ENCODE measurements around the gene RAB26. TPM values are rescaled to one million over a fixed set of nuclear protein-coding genes. Genes with fewer than 3 reads are reported as not detected.

Gene RAB26
- total and polyA plus RNA-seq, 2 donors (not counting 1 experiment from before 2014, with no cell fraction given), result 0.43 to 2.0 TPM

DNA sequence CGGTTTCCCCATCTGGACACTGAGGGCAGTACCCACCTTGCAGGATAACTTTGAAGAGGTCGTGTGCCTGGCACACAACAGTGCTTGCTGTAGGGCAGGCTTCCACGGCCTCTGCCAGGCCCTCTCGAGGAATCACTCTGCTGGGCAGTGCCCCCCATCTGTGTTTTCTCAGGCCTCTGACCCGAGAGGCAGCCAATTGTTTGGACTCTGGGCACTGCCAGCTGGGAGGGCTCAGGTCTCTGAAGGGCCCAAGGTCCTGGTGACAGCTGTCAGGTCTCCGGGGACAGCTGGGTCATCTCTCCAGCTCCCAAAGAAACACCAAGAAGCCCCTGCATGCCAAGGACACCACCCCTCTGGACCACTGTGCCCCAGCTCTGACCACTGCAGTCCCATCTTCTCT lies 1.0 kb upstream of the RAB26 start:
- Histone ChIP-seq H3K27me3 (ENCODE audit: control insufficient read depth, insufficient read depth, low read length) (no peaks in the 10 kb centered on the region), H3K4me2 (ENCODE audit: extremely low read depth, insufficient read depth, low read length) (no peak overlapping the region), H4K20me1 (ENCODE audit: control insufficient read depth, extremely low read depth, insufficient read depth, low read length) (no peaks in the 10 kb centered on the region), H3K27ac (ENCODE audit: insufficient read depth, low read length) (no peak overlapping the region), H3K36me3 (ENCODE audit: control insufficient read depth, insufficient read depth, low read length) (peaks cover 11% of the 10 kb centered on the region), H3K79me2 (ENCODE audit: control insufficient read depth, insufficient read depth, low read length) (peaks cover 18% of the 10 kb centered on the region), H3K9me3 (ENCODE audit: control insufficient read depth, insufficient read depth, low read depth, low read length) (no peaks in the 10 kb centered on the region), H3K4me1 (ENCODE audit: control insufficient read depth, extremely low read depth, insufficient read depth, low read length) (peaks cover 32% of the 10 kb centered on the region), H2AFZ (ENCODE audit: low read length) (no peak overlapping the region), H3K4me3 (replicated peaks in 1 of 4; ENCODE audit: control extremely low read depth in 1 of 4, insufficient read depth in 1 of 4, low read depth in 3 of 4, low read length in 4 of 4) (no peak overlapping the region), H3K9ac (ENCODE audit: insufficient read depth, low read length) (no peak overlapping the region)
- no peak for DNase-seq (ENCODE audit: low read depth in 2 of 2)
- TF ChIP-seq EZH2 (IDR thresholded peaks at IDR 0.05; ENCODE audit: low read length, missing control alignments), result no peak
- TF ChIP-seq, protein P1, sequence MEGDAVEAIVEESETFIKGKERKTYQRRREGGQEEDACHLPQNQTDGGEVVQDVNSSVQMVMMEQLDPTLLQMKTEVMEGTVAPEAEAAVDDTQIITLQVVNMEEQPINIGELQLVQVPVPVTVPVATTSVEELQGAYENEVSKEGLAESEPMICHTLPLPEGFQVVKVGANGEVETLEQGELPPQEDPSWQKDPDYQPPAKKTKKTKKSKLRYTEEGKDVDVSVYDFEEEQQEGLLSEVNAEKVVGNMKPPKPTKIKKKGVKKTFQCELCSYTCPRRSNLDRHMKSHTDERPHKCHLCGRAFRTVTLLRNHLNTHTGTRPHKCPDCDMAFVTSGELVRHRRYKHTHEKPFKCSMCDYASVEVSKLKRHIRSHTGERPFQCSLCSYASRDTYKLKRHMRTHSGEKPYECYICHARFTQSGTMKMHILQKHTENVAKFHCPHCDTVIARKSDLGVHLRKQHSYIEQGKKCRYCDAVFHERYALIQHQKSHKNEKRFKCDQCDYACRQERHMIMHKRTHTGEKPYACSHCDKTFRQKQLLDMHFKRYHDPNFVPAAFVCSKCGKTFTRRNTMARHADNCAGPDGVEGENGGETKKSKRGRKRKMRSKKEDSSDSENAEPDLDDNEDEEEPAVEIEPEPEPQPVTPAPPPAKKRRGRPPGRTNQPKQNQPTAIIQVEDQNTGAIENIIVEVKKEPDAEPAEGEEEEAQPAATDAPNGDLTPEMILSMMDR (conservative IDR thresholded peaks at IDR 0.05 in 1 of 2, IDR thresholded peaks at IDR 0.05 in 1 of 2; ENCODE audit: low read depth in 1 of 2, low read length in 2 of 2), result no peak

DNA sequence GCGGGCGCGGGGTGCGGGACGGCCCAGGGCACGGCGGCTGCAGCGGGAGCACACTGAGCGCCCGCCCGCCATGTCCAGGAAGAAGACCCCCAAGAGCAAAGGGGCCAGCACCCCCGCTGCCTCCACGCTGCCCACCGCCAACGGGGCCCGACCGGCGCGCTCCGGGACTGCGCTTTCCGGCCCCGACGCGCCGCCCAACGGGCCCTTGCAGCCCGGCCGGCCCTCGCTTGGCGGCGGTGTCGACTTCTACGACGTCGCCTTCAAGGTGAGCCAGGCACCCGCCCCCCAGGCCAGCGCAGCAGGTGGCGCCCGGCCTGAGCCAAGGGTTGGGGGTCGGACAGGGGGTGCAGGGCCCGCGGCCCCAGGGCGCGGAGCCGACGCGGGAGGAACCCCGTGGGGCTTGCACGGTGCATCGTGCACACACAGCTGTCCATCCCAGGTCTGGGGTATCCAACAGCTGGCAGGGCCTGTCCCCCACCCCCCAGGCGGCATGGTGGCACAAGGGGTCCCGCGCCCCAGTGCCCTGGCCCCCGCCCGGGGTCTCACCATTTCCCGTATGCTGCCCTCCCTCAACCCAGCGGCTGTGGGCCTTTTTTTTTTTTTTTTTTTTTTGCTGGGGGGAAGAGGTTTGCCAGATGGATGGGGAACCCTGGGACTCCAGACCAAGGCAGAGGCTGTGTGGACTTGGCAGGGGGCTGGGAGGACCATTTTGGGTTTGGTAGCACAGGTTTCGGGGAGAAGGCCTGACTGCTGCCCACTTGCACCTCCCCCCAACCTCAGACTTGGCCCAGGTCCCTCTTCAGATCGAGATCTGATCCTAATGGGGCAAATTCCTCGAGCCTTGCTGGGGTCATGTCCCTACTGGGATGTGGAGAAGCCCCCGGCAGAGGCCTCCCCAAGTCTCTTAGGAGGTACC lies 547 bp downstream of the RAB26 start:
- peaks cover 34% of the 10 kb centered on the region for H3K79me2 ChIP-seq (ENCODE audit: control insufficient read depth, insufficient read depth, low read length)
- peak in 1 of 2 donors; percentile 23 for DNase-seq (ENCODE audit: low read depth in 2 of 2)
- H3K4me2 ChIP-seq (ENCODE audit: extremely low read depth, insufficient read depth, low read length), result peak overlapping the region; percentile 78
- no peak for TF ChIP-seq EZH2 (IDR thresholded peaks at IDR 0.05; ENCODE audit: low read length, missing control alignments)
- TF ChIP-seq, protein P1 (conservative IDR thresholded peaks at IDR 0.05 in 1 of 2, IDR thresholded peaks at IDR 0.05 in 1 of 2; ENCODE audit: low read depth in 1 of 2, low read length in 2 of 2), result no peak
- no peak overlapping the region for H3K27ac ChIP-seq (ENCODE audit: insufficient read depth, low read length)
- no peak overlapping the region for H2AFZ ChIP-seq (ENCODE audit: low read length)
- H3K4me1 ChIP-seq (ENCODE audit: control insufficient read depth, extremely low read depth, insufficient read depth, low read length), result peaks cover 37% of the 10 kb centered on the region
- peaks cover 23% of the 10 kb centered on the region for H3K36me3 ChIP-seq (ENCODE audit: control insufficient read depth, insufficient read depth, low read length)
- no peak overlapping the region for H3K9ac ChIP-seq (ENCODE audit: insufficient read depth, low read length)
- H3K27me3 ChIP-seq (ENCODE audit: control insufficient read depth, insufficient read depth, low read length), result no peaks in the 10 kb centered on the region
- no peaks in the 10 kb centered on the region for H3K9me3 ChIP-seq (ENCODE audit: control insufficient read depth, insufficient read depth, low read depth, low read length)
- peak overlapping the region; percentile 10 to 53 (median 28) for H3K4me3 ChIP-seq (replicated peaks in 1 of 4; ENCODE audit: control extremely low read depth in 1 of 4, insufficient read depth in 1 of 4, low read depth in 3 of 4, low read length in 4 of 4)
- peaks cover 8% of the 10 kb centered on the region for H4K20me1 ChIP-seq (ENCODE audit: control insufficient read depth, extremely low read depth, insufficient read depth, low read length)

DNA sequence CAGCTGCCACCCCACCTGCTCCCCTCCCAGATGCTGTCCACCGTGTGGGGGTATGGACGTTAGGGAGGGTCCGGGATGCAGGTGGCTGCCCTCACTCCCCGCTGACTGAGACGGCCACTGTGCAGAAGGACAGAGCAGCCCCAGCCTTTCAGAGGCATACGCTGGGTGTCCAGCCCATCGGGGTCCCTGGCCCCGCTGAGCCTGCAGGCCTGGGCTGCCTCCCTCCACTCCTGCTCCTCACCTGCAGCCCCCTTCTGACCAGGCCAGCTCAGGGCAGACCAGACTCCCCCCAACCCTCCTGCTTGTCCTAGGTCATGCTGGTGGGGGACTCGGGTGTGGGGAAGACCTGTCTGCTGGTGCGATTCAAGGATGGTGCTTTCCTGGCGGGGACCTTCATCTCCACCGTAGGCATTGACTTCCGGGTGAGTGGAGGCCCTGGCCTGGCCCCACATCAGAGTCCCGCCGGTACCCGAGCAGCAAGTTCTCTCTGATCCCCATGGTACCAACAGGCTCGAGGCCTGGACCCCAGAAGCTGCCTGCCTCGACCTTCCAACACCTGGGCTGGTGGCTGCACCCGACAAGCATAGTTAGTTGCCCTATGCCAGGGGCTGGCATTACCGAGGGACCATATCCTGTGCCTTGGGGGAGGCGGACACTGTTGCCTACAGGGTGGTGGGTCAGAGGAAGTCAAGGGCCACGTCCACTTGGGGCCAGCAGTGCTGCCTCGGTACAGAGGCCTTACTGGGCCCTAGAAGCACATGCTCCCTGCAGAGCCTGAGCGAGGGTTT lies 1.4 kb downstream of the RAB26 start:
- H3K27ac ChIP-seq (ENCODE audit: insufficient read depth, low read length), result no peak overlapping the region
- H3K36me3 ChIP-seq (ENCODE audit: control insufficient read depth, insufficient read depth, low read length), result peaks cover 23% of the 10 kb centered on the region
- H3K27me3 ChIP-seq (ENCODE audit: control insufficient read depth, insufficient read depth, low read length), result no peaks in the 10 kb centered on the region
- H3K9ac ChIP-seq (ENCODE audit: insufficient read depth, low read length), result peak overlapping the region; percentile 23
- TF ChIP-seq, protein P1 (conservative IDR thresholded peaks at IDR 0.05 in 1 of 2, IDR thresholded peaks at IDR 0.05 in 1 of 2; ENCODE audit: low read depth in 1 of 2, low read length in 2 of 2), result no peak
- no peak for TF ChIP-seq EZH2 (IDR thresholded peaks at IDR 0.05; ENCODE audit: low read length, missing control alignments)
- H3K4me2 ChIP-seq (ENCODE audit: extremely low read depth, insufficient read depth, low read length), result peak overlapping the region; percentile 78
- H3K79me2 ChIP-seq (ENCODE audit: control insufficient read depth, insufficient read depth, low read length), result peaks cover 43% of the 10 kb centered on the region
- H3K9me3 ChIP-seq (ENCODE audit: control insufficient read depth, insufficient read depth, low read depth, low read length), result no peaks in the 10 kb centered on the region
- H4K20me1 ChIP-seq (ENCODE audit: control insufficient read depth, extremely low read depth, insufficient read depth, low read length), result peaks cover 10% of the 10 kb centered on the region
- peak in 1 of 2 donors; percentile 27 for DNase-seq (ENCODE audit: low read depth in 2 of 2)
- peaks cover 37% of the 10 kb centered on the region for H3K4me1 ChIP-seq (ENCODE audit: control insufficient read depth, extremely low read depth, insufficient read depth, low read length)
- H2AFZ ChIP-seq (ENCODE audit: low read length), result no peak overlapping the region
- H3K4me3 ChIP-seq (replicated peaks in 1 of 4; ENCODE audit: control extremely low read depth in 1 of 4, insufficient read depth in 1 of 4, low read depth in 3 of 4, low read length in 4 of 4), result peak overlapping the region in 1 of 4 experiments; percentile 53
